ENCODE data around the gene NECTIN1. TPM values are rescaled to one million over a fixed set of nuclear protein-coding genes. Genes with fewer than 3 reads are reported as not detected.

Gene NECTIN1
- total RNA-seq: 1 to 10 TPM; 2.5 to 2.8 TPM
- polyA plus RNA-seq: under 1 TPM in 2 of 3 donors, not detected in 1; 0.48 to 0.94 TPM
- total RNA-seq: 2.5 to 8.6 (median 3.4) reads per million in 6 experiments

- H3K4me3 Mint-ChIP-seq: peak within 1 kb of the TSS; percentile 89 to 97 (median 94)
- no peaks in the 10 kb centered on the region for H3K36me3 Mint-ChIP-seq
- H3K27me3 Mint-ChIP-seq: peaks cover 4 to 20% (median 16%) of the 10 kb centered on the region in 5 donors
- H3K4me1 Mint-ChIP-seq: peaks cover 6 to 24% (median 10%) of the 10 kb centered on the region in 4 donors
- DNase-seq (peak; percentile 71 to 90 (median 82)), ATAC-seq (peak; percentile 85 to 89)
- H3K27ac Mint-ChIP-seq: peak within 1 kb of the TSS in 9 of 10 donors; percentile 61 to 92 (median 89)
- POLR2A ChIA-PET: interaction anchor here (0.8 to 1.4 kb wide), 2 partner anchors 11 to 20 kb away, joined by 3 to 4 read pairs; no protein-coding TSS in a partner anchor
- H3K9me3 Mint-ChIP-seq: no peaks in the 10 kb centered on the region
Observed at GRCh38 chr11:119728651-119729580, at the start of gene NECTIN1. Gene NECTIN1, minus strand, starts transcription at chr11:119729200. Its CDS starts 647 bp downstream, at chr11:119728553.

- H3K27me3 Mint-ChIP-seq: peaks cover 10 to 32% (median 20%) of the 10 kb centered on the region in 5 donors
- DNase-seq: no peak
- H3K36me3 Mint-ChIP-seq: no peaks in the 10 kb centered on the region
- no peak overlapping the region for H3K27ac Mint-ChIP-seq
- H3K4me1 Mint-ChIP-seq: no peaks in the 10 kb centered on the region
- POLR2A ChIA-PET: no interaction called here
- no peak overlapping the region for H3K4me3 Mint-ChIP-seq
- H3K9me3 Mint-ChIP-seq: peaks cover 0 to 9% (median 0%) of the 10 kb centered on the region in 9 donors
- no peak for ATAC-seq
Observed at GRCh38 chr11:119778391-119779194, 49.6 kb upstream of the NECTIN1 start.

GRCh38 chr11:119777940-119778339 is 48.9 kb upstream of the NECTIN1 start:
- no peak for DNase-seq
- POLR2A ChIA-PET: no interaction called here
- Mint-ChIP-seq H3K9me3 (peaks cover 0 to 9% (median 0%) of the 10 kb centered on the region in 9 donors), H3K27ac (no peak overlapping the region), H3K27me3 (peaks cover 12 to 36% (median 21%) of the 10 kb centered on the region in 5 donors), H3K4me1 (no peaks in the 10 kb centered on the region), H3K36me3 (no peaks in the 10 kb centered on the region), H3K4me3 (no peak overlapping the region)
- ATAC-seq: no peak

GRCh38 chr11:119776651-119777050 is 47.7 kb upstream of the NECTIN1 start:
- Mint-ChIP-seq H3K4me1 (no peaks in the 10 kb centered on the region), H3K9me3 (peaks cover 0 to 9% (median 0%) of the 10 kb centered on the region in 9 donors), H3K27ac (no peak overlapping the region), H3K36me3 (no peaks in the 10 kb centered on the region), H3K27me3 (peaks cover 9 to 32% (median 12%) of the 10 kb centered on the region in 5 donors), H3K4me3 (no peak overlapping the region)
- DNase-seq (no peak), ATAC-seq (no peak)
- POLR2A ChIA-PET: no interaction called here

GRCh38 chr11:119776031-119776636 is 47.1 kb upstream of the NECTIN1 start:
- no peak for DNase-seq
- peaks cover 0 to 9% (median 0%) of the 10 kb centered on the region in 9 donors for H3K9me3 Mint-ChIP-seq
- H3K4me1 Mint-ChIP-seq: no peaks in the 10 kb centered on the region
- ATAC-seq: no peak
- H3K27ac Mint-ChIP-seq: no peak overlapping the region
- H3K27me3 Mint-ChIP-seq: peaks cover 11 to 33% (median 16%) of the 10 kb centered on the region in 5 donors
- no peaks in the 10 kb centered on the region for H3K36me3 Mint-ChIP-seq
- H3K4me3 Mint-ChIP-seq: no peak overlapping the region
- POLR2A ChIA-PET: no interaction called here

- H3K4me1 Mint-ChIP-seq: no peaks in the 10 kb centered on the region
- ATAC-seq (no peak), DNase-seq (peak in 1 of 10 donors; percentile 16)
- H3K4me3 Mint-ChIP-seq: no peak overlapping the region
- no peak overlapping the region for H3K27ac Mint-ChIP-seq
- peaks cover 0 to 9% (median 0%) of the 10 kb centered on the region in 9 donors for H3K9me3 Mint-ChIP-seq
- H3K36me3 Mint-ChIP-seq: no peaks in the 10 kb centered on the region
- POLR2A ChIA-PET: no interaction called here
- peaks cover 11 to 50% (median 20%) of the 10 kb centered on the region in 5 donors for H3K27me3 Mint-ChIP-seq
Observed at GRCh38 chr11:119774172-119774763, 45.3 kb upstream of the NECTIN1 start.

GRCh38 chr11:119772641-119773415 is 43.8 kb upstream of the NECTIN1 start:
- H3K36me3 Mint-ChIP-seq: peaks cover 0 to 9% (median 0%) of the 10 kb centered on the region in 3 donors
- no peak overlapping the region for H3K27ac Mint-ChIP-seq
- POLR2A ChIA-PET: no interaction called here
- peaks cover 13 to 41% (median 20%) of the 10 kb centered on the region in 5 donors for H3K27me3 Mint-ChIP-seq
- peaks cover 0 to 15% (median 9%) of the 10 kb centered on the region in 9 donors for H3K9me3 Mint-ChIP-seq
- no peaks in the 10 kb centered on the region for H3K4me1 Mint-ChIP-seq
- ATAC-seq (no peak), DNase-seq (peak in 1 of 10 donors; percentile 21)
- H3K4me3 Mint-ChIP-seq: no peak overlapping the region

GRCh38 chr11:119772076-119772475 is 43.1 kb upstream of the NECTIN1 start:
- no peak for ATAC-seq
- POLR2A ChIA-PET: no interaction called here
- no peak overlapping the region for H3K27ac Mint-ChIP-seq
- H3K9me3 Mint-ChIP-seq: peaks cover 2 to 21% (median 13%) of the 10 kb centered on the region in 9 donors
- H3K36me3 Mint-ChIP-seq: peaks cover 0 to 9% (median 0%) of the 10 kb centered on the region in 3 donors
- peaks cover 11 to 41% (median 20%) of the 10 kb centered on the region in 5 donors for H3K27me3 Mint-ChIP-seq
- peak in 1 of 10 donors; percentile 4 for DNase-seq
- no peaks in the 10 kb centered on the region for H3K4me1 Mint-ChIP-seq
- no peak overlapping the region for H3K4me3 Mint-ChIP-seq

- Mint-ChIP-seq H3K27ac (no peak overlapping the region), H3K27me3 (peaks cover 13 to 42% (median 20%) of the 10 kb centered on the region in 5 donors), H3K9me3 (peaks cover 4 to 26% (median 16%) of the 10 kb centered on the region in 9 donors), H3K36me3 (peaks cover 0 to 16% (median 0%) of the 10 kb centered on the region in 3 donors), H3K4me3 (no peak overlapping the region), H3K4me1 (no peaks in the 10 kb centered on the region)
- DNase-seq (peak in 1 of 10 donors; percentile 40), ATAC-seq (no peak)
- POLR2A ChIA-PET: no interaction called here
Observed at GRCh38 chr11:119771172-119771770, 42.3 kb upstream of the NECTIN1 start.

- no peak for DNase-seq
- Mint-ChIP-seq H3K36me3 (peaks cover 0 to 19% (median 0%) of the 10 kb centered on the region in 3 donors), H3K27ac (no peak overlapping the region), H3K27me3 (peaks cover 19 to 59% (median 34%) of the 10 kb centered on the region in 5 donors), H3K4me3 (no peak overlapping the region), H3K9me3 (peaks cover 5 to 28% (median 16%) of the 10 kb centered on the region in 9 donors), H3K4me1 (no peaks in the 10 kb centered on the region)
- no peak for ATAC-seq
- POLR2A ChIA-PET: no interaction called here
Observed at GRCh38 chr11:119765628-119766027, 36.6 kb upstream of the NECTIN1 start.

All from naive thymus-derived CD8-positive, alpha-beta T cell (primary cell).